Stimulated activated CD4-positive, alpha-beta T cell treated with anti-CD3 and anti-CD28 coated beads, Interleukin-2, amount 100 ng/mL, for 24 hours (primary cell): ENCODE measurements around the gene ATXN2.
A peak's percentile ranks its signal among the peaks of the same experiment; 100 is the strongest.

Experiments
- DNase-seq, 2 donors: peaks; one replicate each; pipeline ENCODE4 v3.0.0-alpha.2; 2020

Gene ATXN2

GRCh38 chr12:111435661-111436201, 163.4 kb downstream of the ATXN2 start:
- peak in 1 of 2 donors; percentile 18 for DNase-seq

- peak; percentile 80 to 84 for DNase-seq
These were observed 164.3 kb downstream of the ATXN2 start for GRCh38 chr12:111434680-111435338.

- DNase-seq, result no peak
These were observed 165.1 kb downstream of the ATXN2 start for GRCh38 chr12:111434049-111434448.

DNA sequence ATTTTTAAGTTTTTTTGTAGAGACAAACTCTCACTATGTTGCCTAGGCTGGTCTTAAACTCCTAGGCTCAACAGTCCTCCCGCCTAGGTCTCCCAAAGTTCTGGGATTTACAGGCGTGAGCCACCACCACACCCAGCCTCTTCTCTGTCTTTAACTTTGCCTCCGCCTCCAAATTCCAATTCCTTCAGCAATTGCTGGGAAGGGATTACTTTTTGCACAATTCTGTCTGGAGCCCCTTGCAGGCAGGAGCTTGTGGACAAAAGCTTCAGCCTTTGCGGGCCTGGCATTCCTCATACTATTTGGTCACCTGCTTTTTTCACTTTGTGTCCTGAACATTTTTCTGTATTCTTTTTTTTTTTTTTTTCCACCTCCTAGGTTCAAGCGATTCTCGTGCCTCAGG, 167.3 kb downstream of the ATXN2 start:
- no peak for DNase-seq

DNA sequence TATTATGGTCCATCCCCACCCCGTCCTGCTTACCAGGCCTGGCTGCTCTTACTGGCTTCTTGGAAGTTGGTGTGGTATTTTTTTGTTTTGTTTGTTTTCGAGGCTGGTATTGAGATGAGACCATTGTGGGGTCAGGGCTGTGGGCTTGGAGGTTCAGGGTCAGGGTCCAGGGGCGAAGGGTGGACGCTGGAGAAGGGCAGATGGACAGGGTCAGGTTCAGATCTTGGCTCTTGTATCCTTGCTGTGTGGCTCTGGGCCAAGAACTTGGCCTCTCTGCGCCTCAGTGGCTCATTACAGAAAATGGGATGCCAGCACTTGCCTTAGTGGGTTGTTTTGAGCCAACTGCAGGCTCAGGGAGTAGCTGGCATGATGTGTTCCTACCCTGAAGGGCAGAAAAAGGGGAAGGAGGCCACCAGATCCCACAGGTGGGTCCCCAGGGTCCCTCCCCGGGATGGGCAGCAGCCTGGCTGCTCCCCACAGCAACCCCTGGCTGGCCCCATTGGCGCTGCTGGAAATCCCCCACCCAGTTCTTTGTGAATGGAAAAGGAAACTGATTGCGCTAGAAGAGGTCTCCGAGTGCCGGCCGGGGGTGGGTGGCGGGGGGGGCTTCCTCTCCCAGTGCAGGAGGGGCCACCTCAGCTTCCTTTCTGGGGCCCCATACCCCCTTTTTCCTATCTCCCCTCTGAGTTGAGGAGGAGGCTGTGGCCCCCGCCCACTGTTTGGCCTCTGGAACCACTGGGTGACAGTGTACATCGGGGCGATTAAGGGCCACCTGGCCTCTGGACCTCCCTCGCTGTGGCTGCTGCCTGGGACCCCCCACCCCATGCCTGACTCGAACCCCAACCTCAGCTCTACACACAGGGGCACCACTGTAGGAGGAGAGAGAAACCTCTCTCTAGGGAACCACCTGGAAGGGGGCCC, 168.4 kb downstream of the ATXN2 start:
- peak; percentile 64 to 75 for DNase-seq

DNA sequence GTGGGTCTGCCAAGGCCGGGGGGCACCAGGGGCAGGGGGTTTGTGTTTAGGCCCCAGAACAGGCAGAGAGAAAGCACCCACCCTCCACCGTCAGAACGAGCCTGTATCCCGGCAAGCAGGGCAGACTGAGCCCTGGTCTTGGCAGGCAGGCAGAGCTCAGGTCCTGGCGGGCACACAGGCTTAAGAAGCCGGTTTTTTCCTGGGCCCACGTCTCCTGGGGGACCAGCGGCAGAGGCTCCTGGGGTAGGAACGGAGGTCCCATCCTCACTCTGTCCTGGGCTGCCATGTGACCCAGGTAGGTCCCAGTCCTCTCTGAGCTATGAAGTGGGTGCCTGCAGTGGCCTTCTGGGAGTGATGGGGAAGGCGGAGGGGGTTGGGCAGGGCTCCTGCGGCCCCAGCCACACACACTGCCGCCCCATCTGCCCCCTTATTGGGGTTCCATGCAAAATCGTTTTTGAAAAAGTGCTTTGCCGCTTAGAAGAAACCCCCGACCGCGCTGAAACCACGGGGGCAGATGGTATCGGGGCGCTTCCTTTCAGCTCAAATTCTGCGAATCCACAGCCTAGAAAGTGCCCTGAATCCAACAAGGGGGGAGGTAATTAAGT, 169.2 kb downstream of the ATXN2 start:
- peak; percentile 58 to 64 for DNase-seq

DNA sequence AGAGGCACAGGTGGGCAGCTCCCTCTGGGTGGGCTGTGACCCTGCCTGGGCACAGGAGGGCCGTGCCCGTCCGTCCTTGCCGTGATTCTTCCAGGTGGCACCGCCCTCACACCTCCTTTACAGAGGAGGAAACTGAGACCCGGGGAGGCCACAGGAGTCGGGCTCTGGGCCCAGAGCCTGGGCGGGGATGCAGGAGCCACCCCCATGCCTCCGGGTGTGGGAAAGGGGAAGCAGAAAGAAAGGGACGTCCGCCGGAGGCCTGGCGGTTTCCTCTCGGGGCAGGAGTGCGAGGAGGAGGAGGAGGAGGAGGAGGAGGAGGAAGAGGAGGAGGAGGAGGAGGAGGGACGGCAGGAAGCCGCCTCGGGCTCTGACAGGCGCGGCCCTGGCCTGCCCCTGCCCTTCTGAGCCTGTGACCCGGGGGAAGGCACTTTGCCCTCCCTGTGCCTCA, 170.4 kb downstream of the ATXN2 start:
- DNase-seq, result peak; percentile 32 to 40

DNA sequence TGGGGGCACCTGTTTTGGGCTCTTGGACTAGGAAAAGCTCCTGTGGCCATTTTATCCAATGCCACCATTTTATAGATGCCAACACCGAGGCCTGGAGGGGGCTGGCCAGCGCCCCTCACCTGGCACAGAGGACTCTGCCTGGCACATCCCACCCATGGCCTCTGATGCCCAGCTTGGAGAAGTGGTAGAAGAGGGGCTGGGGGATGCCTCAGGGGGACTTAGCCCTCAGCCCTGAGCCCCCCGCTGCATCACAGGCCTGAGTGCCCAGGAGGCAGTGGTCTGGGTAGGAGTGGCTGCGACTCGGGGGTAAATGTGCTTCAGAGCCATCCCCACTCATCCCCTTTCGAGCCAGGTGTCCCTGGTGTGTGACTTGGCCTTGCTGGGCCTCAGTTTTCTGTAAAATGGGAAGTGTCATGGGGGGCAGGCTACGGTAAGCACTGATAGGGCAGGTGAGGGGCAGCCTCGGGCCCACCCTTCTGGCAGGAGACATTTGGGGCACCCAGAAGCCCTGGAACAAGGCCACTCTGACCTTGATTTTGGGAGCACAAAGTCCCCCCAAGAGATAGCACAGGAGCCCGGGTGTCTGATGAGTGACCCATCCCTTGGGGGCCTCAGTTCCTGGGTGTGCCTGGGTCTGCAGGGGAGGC, 170.9 kb downstream of the ATXN2 start:
- DNase-seq, result peak in 1 of 2 donors; percentile 17

- no peak for DNase-seq
These were observed 171.6 kb downstream of the ATXN2 start for GRCh38 chr12:111427417-111428074.

DNA sequence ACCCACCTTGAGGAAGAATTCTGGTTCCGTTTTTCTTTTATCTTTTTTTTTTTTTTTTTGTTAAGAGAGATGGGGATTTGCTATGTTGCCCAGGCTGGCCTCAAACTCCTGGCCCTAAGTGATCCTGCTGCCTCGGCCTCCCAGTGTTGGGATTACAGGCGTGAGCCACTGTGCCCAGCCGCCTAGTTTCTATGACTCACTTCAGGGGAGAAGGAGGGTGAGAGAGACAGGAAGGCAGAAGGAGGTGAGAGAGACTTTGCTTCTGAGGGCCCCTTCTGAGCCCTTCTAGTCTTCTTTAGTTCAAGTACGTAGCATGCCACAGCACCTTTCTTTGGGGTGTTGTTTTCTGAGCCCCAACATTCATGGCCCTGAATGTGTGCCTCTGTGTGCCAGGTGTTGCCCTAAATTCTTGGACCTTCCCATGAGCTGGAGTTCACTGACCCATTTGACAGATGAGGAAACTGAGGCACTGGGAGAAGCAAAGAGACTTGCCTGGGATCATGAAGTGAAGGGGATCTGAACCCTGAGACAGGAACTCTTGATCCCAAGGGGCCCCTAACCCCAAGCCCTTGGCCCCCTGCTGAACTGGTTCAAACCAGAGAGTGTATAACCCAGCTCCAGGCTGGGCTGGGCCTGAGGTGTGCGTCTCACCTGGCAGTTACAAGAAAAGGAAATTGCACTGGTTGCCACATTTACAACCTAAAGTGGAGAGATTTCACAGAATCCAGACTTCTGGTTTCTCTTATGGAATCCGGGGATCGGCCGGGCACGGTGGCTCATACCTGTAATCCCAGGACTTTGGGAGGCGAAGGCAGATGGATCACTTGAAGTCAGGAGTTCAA, 172.6 kb downstream of the ATXN2 start:
- peak in 1 of 2 donors; percentile 36 for DNase-seq

GRCh38 chr12:111425655-111426054, 173.5 kb downstream of the ATXN2 start:
- DNase-seq, result peak in 1 of 2 donors; percentile 18

- peak in 1 of 2 donors; percentile 20 for DNase-seq
These were observed 174.3 kb downstream of the ATXN2 start for GRCh38 chr12:111424793-111425251.

DNA sequence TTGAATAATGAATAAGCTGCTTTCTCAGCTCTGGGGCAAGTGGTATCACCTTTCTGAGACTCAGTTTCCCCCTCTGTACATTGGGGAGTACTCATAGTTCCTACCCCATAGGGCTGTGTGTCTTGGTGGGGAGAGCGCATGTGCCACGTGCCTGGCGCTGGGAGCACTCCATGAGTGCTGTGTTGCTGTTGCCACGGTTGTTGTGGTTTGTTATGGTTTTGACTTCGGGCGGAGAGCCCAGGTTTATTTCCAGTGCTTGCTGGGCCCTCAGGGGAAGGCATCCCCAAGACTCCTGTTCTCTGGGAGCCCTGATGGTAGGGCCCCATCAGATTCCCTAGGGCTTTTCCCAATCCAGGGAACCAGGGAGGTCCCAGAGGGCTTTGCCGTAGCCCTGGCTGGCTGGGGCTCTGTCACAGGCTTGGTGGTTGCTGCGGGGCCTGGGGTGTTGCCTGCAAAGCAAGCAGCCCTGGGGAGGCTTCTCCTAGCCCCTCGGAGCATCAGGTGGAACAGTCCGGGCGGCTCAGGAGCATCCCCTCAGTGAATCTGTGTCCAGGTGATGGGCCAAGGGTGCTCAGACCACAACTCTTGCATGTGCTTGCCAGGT, 174.8 kb downstream of the ATXN2 start:
- no peak for DNase-seq

DNA sequence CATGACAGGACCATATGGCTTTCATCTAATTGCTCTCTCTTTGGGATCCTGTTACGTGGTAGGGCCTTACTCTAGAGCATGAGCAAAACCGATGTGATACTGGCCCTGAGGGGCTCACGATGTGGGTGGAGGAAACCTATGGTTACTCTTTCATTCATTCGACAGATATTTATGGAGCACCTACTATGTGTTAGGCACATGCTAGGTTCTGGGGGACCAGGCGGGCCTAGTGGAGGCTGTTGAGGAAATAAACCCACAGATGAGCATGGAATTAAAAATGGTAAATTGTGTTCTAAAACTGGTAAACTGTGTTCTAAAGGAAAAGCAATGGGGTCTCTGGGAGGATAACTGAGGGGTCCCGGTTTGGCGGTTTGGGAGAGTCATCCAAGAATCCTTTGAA, 178.6 kb downstream of the ATXN2 start:
- no peak for DNase-seq

DNA sequence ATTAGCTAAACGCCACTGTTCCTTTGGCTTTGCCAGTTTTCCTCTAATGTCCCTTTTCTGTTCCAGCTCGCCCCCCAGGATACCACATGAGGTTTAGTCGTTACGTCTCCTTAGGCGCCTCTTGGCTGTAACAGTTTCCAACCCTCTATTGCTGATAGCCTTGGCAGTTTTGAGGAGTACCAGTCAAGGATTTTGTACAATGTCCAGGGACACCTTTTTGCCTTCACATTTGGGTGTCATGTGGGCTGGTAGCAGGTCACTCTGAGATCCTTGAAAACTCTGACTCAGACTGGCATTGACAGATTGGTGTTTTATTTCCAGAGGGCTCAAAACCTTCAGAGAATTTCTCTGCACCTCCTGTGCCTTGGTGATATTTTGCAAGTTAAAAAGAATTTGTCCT, 179.3 kb downstream of the ATXN2 start:
- no peak for DNase-seq

DNA sequence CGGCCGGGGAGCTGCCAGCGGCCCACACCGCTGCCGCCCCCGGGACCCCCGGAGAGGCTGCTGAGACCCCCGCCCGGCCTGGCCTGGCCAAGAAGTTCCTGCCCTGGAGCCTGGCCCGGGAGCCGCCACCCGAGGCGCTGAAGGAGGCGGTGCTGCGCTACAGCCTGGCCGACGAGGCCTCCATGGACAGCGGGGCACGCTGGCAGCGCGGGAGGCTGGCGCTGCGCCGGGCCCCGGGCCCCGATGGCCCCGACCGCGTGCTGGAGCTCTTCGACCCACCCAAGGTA, 180.6 kb downstream of the ATXN2 start:
- no peak for DNase-seq

DNA sequence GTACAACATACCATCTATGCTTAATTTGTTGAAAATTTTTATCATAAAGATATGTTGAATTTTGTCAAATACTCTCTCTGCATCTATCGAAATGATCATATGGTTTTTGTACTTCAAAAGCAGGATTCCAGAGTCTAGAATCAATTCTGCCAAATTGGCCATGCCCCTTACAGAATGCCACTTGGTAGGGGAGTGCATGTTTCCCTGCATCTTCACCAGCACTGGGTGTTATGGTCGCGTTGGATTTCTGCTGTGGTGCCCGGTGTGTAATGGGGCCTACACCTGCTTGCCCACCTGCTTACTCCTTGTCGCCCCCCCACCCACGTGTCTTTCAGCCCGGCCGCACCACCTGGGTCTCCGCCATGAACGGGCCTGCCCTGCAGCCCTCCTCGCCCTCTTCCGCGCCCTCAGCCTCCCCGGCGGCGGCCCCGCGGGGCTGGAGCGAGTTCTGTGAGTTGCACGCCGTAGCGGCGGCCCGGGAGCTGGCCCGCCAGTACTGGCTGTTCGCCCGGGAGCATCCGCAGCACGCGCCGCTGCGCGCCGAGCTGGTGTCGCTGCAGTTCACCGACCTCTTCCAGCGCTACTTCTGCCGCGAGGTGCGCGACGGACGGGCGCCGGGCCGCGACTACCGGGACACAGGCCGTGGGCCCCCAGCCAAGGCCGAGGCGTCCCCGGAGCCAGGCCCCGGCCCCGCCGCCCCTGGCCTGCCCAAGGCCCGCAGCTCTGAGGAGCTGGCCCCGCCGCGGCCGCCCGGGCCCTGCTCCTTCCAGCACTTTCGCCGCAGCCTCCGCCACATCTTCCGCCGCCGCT, 181.1 kb downstream of the ATXN2 start:
- no peak for DNase-seq

DNA sequence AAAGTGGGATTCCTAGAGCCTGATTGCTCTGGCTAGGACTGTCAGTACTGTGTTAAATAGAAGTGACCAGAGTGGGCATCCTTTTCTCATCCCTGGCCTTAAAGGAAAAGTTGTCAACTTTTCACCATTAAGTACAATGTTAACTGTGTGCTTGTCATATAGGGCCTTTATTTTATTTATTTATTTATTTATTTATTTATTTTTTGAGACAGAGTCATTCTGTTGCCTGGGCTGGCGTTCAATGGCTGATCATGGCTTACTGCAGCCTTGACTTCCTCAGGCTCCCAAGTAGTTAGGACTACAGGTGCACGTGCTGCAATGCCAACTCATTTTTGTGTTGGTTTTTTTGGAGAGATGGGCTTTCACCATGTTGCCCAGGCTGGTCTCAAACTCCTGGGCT, 181.8 kb downstream of the ATXN2 start:
- DNase-seq, result no peak

DNA sequence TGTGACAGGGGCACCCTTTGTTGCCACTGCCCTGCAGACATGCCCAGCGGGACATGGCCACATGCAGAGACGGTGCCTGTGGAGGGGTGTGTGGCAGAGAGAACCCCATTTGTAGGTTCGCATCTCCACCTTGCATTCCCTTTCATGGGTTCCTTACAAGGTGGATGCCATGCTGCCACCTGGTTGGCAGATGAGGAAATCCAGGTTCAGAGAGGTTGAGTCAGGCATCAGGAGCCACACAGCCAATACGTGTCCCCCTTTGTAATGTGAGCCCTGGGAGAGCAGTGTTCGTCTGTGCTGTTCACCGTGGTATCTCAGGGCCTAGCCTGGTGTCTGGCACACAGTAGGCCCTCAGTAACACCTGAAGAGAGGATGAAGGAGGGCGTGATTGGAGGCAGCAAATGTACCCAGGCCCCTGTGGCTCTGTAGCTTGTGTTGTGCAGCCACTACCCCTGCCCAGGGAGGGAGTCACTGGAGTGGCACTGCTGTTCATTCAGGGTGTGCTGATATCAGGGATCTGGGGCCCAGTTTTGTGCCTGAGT, 184.3 kb downstream of the ATXN2 start:
- no peak for DNase-seq
